GM18499 (cell line): ENCODE results near the gene PCBP4.

Source experiments
- ATAC-seq: cut with Tn5 transposase; IDR thresholded peaks from one replicate; pipeline ENCODE4 v1.9.1; 2021; ENCODE audit warnings: moderate number of reproducible peaks; ENCODE audit not compliant: insufficient read depth, unreplicated experiment

PCBP4 gene

GRCh38 chr3:51967384-51968169 lies at the start of gene PCBP4:
PCBP4 (minus strand) TSS chr3:51967454; CDS start chr3:51961240, 6,214 bp downstream.
- ATAC-seq: no peak

GRCh38 chr3:52015438-52016228 lies 48.4 kb upstream of the PCBP4 start:
- ATAC-seq: no peak

GRCh38 chr3:52014613-52015012 lies 47.4 kb upstream of the PCBP4 start:
- ATAC-seq: no peak

DNA sequence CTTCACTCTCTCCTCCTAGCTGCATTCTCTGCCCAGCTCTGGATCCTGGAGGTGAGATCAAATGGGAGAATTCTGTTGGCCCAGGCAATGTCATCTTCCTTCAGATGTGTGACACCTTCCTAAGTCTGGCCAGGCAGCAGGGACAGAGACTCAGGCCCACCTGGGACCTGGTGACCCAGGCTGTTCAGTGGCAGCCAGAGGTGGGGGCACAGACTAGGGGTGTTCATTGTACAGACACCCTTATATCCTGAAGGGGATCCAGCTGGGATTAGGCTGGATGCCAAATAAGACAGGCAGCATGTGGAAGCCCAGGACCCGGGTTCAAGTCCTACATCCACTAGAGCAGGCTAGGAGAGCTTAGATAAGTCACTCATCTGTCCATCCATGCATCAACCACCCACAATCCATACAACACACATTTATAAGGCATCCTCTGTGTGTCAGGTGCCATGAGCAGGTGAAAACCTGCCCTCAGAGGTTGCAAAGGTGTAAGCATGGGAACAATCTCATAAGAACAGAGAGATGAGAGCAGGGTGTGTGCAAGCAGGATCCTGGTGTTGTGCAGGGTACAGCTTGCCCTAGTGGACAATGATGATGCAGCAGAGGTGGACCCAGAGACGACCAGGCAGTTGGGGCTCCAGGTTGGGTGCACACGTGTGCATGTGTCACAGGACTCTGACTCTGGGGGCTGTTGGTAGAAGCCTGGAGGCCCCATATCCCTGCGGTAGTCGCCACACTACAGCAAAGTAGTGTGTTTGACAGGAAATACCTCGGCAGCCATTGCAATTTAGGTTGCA lies 46.7 kb upstream of the PCBP4 start:
- no peak for ATAC-seq

DNA sequence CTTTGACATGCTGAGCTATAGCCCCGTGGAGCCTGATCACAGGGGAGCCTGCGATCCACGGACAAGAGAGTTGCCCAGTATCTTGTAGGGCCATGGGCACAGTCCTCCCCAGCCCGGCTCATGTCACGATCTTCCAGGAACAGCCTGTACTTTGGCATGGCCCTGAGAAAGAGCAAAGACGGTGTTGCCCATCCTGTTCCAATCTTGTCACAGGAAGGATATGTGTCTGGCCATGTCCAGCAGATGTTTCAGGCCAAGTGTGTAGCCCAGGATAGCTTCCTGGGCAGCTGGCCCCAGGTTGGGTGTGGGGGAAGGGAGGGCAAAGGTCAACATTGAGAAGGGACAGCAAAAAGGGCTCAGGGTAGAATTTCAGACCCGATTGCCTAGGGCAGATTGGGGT lies 45.4 kb upstream of the PCBP4 start:
- no peak for ATAC-seq

GRCh38 chr3:52010431-52010830 lies 43.2 kb upstream of the PCBP4 start:
- ATAC-seq: no peak

GRCh38 chr3:52007291-52007690 lies 40.0 kb upstream of the PCBP4 start:
- no peak for ATAC-seq

DNA sequence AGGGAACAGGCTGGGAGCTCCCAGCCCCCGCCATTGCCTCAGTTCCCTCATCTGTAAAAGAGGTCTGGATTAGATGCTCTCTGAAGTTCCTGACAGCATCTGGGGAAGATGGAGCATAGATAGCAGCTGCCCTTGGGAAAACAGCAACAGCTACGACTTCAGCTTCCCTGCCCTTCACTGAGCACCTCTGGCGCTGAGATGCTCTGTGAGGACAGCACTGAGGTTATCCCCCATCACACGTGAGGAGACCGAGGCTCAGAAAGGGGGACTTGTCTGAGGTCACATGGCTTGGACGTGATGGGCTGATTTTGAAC lies 39.5 kb upstream of the PCBP4 start:
- no peak for ATAC-seq

GRCh38 chr3:52006017-52006819 lies 39.0 kb upstream of the PCBP4 start:
- no peak for ATAC-seq

DNA sequence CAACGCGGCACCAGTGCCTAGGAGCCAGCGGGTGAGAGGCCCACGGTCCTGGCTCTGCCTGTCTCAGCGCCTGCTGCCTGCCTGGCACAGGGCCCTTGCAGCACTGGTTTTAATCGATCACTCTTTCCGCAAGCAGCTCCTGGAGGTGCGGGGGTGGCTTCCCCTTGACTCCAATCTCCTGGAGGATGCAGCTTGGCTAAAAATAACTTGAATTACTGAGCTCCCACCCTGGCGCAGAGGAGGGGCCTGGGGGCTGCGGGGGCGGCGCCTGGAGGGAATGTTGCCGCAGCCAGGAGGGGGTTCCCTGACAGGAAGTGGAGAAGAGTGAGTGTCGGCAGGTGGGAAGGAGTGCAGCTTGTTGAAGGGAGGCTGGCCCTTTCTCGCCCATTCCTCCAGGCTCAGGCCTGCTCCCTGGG lies 38.3 kb upstream of the PCBP4 start:
- ATAC-seq: no peak

DNA sequence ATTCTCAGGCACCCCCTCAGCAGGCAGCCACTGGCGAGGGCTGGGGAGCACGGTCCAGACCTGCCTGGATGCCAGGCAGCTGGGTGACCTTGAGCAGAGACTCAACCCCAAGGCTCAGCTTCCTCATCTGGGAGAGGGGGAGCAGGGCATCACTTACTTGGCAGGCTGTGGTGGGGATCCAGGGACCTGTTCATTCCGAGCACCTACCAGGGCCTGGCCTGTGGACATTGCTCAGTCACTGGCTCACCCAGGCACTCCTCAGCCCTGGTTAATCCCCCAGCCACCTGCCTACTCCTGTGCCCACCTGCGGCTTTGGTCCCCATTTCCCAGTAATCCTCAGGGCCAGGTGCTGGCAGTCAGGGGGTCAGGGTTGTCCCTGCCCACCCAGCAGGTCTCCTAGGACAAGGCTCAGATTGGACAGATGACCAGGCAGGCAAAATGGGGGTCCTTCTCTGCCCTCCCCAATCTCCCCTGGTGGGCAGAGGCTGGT lies 37.7 kb upstream of the PCBP4 start:
- ATAC-seq: no peak

DNA sequence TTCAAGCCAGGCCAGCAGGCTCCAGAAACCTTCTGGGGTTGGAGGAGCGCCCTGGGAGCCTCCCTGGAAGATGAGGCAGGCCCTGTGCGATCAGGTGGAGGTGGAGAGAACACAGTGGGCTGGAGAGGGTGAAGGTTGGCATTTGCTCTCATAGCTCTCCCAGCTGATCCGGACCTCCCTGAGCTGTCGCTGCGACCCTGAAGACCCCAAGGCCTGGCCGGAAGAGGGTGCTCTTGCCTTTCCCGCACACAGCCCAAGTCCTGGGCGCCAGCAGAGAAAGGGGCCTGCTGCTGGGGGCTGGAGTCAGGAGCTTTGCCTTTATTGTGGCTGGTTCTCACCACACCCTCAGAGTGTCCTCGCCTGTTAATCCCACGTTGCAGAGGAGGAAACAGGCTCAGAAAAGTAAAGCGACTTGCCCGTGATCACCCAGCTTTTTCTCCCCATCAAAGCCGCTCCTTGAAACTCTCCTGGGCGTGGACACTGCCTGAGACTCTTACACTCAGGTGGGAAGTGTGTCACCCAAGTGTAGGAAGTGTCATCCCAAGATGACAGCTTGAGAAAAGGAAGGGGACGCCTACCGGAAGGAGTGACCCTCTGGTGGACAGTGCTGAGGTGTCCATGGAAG lies 37.0 kb upstream of the PCBP4 start:
- no peak for ATAC-seq

DNA sequence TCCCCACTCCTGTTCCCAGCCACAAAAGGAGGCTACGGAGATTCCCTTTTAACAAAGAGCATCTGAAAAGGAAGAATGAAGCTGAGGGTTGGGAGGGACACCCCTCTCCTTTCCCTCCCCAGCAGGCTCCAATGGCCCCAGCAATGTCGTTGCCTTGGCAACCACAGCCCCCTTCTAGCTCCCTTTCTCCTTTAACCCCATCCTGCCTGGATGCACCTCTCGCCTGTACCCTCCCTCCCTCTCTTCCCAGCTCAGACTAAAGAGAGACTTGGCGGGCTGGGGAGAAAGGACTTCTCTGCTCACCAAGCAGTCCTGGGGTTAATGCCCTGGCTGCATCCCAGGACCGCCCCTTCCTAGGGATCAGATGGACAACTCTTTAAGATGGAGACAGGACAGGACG lies 35.5 kb upstream of the PCBP4 start:
- ATAC-seq: no peak

DNA sequence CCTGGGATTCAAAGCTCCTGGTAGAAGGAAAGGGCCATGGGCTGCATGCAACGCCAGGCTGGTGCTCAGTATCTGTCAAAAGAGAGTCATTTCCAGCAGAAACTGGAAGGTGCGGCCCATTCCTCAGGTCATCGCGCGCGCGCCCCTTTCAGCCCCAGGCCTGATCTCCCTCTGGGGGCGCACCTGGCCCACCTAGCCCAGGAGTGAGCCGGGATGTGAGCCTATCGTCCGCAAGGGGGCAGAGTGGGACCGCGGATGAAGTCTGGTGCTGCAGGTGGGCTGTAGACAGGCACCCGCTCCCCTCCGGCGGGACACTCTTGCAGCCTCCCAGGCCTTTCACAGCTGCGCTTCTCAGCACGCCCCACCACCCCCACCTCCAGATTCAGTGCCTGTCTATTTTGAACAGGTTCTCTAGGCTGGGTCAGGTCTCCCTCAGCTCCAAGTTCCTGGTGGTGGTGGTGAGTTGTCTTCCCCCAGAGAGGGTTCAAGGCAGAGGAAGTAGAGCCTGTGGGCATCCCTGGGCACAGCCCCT lies 34.3 kb upstream of the PCBP4 start:
- no peak for ATAC-seq

DNA sequence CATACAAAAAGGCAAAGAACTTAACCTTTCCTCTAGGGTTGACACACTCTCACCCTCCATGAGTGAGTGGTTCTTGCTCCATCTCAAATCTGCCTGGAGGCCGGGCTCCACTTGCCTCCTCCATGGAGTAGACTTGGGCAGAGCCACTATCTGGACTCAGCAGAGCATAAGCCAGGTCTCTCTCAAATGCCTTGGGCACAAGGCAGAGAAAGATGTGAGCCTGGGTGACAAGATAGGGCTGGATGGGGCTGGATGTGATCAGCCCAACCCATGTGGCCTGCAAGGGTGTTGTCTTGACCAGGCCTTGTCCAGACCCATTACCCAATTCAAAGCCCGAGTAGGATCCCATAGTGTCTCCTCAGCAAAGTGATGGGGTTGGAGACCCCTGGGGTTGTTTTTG lies 32.6 kb upstream of the PCBP4 start:
- no peak for ATAC-seq

DNA sequence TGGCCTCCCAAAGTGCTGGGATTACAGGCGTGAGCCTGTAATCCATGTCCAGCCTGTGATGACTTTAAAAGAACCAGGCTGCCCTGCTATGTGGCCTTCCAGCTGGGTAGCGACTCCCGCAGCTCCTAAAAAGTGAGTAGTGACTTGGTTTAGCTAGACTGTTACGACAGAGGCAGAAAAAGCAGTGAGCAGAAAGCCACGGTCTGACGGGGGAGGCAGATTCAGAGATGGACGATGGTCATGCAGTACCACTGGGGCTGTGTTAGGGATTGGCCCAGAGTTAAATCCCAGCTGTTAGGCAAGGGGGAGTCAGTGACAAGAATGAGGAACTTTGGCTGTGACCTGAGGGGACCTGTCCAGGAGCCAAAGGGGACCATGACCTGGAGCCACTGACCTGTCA lies 31.5 kb upstream of the PCBP4 start:
- no peak for ATAC-seq

- no peak for ATAC-seq
These were observed 30.8 kb upstream of the PCBP4 start for GRCh38 chr3:51997935-51998596.

DNA sequence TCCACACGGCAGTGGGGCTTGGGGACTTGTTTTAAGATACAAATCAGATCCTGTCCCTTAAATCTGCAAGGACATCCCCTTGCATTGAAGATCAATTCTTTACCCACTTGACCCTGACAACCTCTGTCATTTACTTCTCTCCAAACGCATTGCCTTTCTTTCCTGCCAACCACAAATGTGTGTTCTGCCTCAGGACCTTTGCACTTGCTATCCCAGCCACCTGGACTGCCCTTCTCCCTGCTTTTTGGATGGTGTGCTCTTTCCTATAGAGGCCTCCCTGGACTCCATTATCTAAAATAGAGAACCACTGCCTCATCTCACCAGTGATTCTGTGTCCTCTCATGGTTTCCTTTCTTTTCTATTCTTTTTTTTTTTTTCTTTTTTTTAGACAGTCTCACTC lies 29.9 kb upstream of the PCBP4 start:
- no peak for ATAC-seq
